Rectal smooth muscle tissue (tissue), 1 donor: Measurements from ENCODE around the gene GPR12.
"Not testable (repeated sequence)": the region's sequence is repeated elsewhere in the genome, so short reads cannot be mapped to it uniquely, and the experiment has no call there.

Experiments used
- H3K27ac ChIP-seq: one replicate; pipeline ENCODE4 v1.7.0; 2013; ENCODE audit warnings: low read depth, low read length, inconsistent platforms
- H3K27me3 ChIP-seq: one replicate; pipeline ENCODE4 v1.7.0; 2013; ENCODE audit warnings: low read length; ENCODE audit not compliant: control insufficient read depth, insufficient read depth
- H3K36me3 ChIP-seq: one replicate; pipeline ENCODE4 v1.7.0; 2013; ENCODE audit warnings: low read length; ENCODE audit not compliant: control insufficient read depth, insufficient read depth
- H3K4me1 ChIP-seq: one replicate; pipeline ENCODE4 v1.7.0; 2013; ENCODE audit warnings: low read length; ENCODE audit not compliant: control insufficient read depth, insufficient read depth
- H3K4me3 ChIP-seq: one replicate; pipeline ENCODE4 v1.7.0; 2013; ENCODE audit warnings: low read length
- H3K9ac ChIP-seq: one replicate; pipeline ENCODE4 v1.7.0; 2013; ENCODE audit warnings: low read length

Gene GPR12

DNA sequence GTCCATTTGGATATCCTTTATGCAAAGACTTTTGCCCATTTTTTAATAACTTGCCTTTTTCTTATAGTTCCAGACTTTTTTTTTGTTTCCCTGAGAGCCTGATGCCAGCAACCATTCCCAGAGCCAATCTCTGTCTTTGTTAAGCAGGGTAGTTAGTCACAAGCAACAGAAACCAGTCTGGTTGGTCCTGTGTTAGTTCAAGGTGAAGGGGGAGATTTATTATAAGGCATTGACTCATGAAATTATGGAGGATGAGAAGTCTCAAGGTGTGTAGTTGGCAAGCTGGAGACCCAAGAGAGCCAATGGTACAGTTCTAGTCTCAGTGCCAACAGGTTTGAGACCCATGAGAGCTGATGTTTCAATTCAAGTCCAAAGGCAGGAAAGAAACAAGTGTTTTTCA is 33.0 kb downstream of the GPR12 start:
- no peak overlapping the region for H3K9ac ChIP-seq
- H3K27me3 ChIP-seq, result no peaks in the 10 kb centered on the region
- H3K27ac ChIP-seq, result no peak overlapping the region
- no peaks in the 10 kb centered on the region for H3K4me1 ChIP-seq
- no peaks in the 10 kb centered on the region for H3K36me3 ChIP-seq
- no peak overlapping the region for H3K4me3 ChIP-seq

DNA sequence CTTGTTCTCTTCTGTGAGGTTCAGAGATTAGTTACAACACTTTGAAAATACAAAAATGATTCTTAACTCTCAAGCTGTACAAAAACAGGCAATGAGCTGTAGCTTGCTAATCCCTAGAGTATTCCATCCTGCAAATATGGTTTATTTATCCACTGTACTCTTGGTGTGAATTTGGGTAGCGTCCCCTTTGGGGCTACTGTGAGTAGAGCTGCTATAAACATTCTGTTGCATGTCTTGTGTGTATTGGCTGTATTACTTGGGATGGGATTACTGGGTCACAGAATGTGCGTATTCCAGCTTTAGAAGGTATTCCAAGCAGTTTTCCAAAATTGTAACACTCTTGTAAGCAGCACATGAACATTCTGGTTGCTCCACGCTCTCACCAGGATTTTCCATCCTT is 33.5 kb downstream of the GPR12 start:
- no peaks in the 10 kb centered on the region for H3K4me1 ChIP-seq
- no peaks in the 10 kb centered on the region for H3K36me3 ChIP-seq
- no peak overlapping the region for H3K4me3 ChIP-seq
- H3K27ac ChIP-seq, result no peak overlapping the region
- no peaks in the 10 kb centered on the region for H3K27me3 ChIP-seq
- H3K9ac ChIP-seq, result no peak overlapping the region

DNA sequence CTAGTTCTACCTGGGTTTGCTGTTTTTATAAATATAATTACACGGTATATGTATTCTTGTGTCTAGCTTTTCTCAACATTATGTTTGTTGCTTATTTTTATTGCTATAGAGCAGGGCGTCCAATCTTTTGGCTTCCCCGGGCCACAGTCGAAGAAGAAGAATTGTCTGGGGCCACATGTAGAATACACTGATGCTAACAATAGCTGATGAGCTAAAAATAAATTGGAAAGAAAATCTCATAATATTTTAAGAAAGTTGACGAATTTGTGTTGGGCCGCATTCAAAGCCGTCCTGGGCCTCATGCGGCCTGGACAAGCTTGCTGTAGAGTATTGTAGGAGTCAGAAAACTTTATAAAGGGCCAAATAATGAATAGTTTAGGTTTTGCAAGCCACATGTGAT is 33.9 kb downstream of the GPR12 start:
- Histone ChIP-seq H3K27me3 (no peaks in the 10 kb centered on the region), H3K9ac (no peak overlapping the region), H3K36me3 (no peaks in the 10 kb centered on the region), H3K27ac (no peak overlapping the region), H3K4me1 (no peaks in the 10 kb centered on the region), H3K4me3 (no peak overlapping the region)

DNA sequence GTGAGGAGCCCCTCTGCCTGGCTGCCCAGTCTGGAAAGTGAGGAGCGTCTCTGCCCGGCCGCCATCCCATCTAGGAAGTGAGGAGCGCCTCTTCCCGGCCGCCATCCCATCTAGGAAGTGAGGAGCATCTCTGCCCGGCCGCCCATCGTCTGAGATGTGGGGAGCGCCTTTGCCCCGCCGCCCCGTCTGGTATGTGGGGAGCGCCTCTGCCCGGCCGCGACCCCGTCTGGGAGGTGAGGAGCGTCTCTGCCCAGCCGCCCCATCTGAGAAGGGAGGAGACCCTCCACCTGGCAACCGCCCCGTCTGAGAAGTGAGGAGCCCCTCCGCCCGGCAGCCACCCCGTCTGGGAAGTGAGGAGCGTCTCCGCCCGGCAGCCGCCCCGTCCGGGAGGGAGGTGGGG is 37.0 kb downstream of the GPR12 start:
- not testable (repeated sequence) for H3K4me3 ChIP-seq, H3K36me3 ChIP-seq, H3K27ac ChIP-seq

DNA sequence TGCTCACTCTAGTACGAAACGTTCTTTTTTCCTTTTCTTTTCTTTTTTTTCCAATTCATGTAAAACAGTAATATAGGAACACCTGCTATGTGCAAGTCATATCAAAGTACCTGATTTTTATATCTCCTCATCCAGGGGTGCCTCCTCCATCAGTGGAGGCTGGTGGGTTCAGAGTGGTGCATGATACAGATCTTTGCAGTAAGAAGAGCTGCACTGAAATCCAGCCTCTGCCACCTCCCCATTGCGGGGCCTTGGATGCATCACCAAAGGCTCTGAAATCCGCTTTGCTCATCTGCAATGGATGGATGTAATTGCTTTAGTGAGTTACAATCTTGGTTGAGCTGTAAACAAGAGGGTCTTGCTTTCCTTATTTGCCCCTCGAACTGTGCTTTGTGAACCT is 38.3 kb downstream of the GPR12 start:
- H3K4me3 ChIP-seq, result no peak overlapping the region
- H3K27me3 ChIP-seq, result no peaks in the 10 kb centered on the region
- no peaks in the 10 kb centered on the region for H3K36me3 ChIP-seq
- H3K9ac ChIP-seq, result no peak overlapping the region
- no peaks in the 10 kb centered on the region for H3K4me1 ChIP-seq
- H3K27ac ChIP-seq, result no peak overlapping the region

More for the DNA sequence above, 37.0 kb downstream of the GPR12 start:
- H3K27me3 ChIP-seq, H3K4me1 ChIP-seq, H3K9ac ChIP-seq: not testable (repeated sequence)

DNA sequence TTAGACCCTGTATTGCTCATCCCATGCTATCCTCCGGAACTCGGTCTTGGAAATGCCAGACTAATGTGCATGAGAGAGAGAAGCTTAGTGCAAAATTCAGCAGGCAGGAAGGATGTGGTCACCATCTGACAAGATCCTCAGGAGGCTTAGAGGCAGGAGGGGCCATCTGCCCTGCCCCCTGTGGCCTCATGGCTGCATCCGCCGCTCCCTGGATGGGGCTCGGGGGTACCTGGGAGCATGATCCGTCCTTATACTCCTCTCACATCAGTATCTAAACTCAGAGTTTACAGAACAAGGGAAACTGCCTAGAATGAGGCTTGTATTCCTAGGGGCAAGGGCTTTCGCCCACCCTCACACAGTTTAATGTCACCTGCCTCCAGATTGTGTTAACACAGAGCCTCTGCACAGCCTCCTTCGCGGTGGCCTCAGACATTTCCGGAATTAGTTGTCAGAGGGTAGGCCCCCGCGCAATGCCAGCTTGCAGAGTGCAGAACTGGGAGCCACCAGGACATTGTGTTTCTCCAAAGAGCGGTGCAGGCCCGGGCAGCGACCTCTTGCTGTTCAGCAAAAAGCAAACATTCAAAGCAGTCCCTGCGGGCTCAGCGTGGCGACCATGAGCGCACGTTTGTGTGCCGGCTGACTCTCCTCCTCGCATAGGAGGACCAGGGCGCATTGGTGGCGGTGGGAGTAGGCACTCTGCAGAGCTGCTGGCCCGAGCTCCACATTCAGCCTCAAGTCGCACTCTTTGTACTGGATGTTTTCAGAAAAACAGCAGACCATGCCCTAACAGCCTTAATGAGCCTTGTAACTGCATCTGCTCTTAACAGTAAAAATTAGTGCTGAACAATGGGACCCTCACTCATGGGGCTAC is 39.1 kb downstream of the GPR12 start:
- H3K4me1 ChIP-seq, result no peaks in the 10 kb centered on the region

DNA sequence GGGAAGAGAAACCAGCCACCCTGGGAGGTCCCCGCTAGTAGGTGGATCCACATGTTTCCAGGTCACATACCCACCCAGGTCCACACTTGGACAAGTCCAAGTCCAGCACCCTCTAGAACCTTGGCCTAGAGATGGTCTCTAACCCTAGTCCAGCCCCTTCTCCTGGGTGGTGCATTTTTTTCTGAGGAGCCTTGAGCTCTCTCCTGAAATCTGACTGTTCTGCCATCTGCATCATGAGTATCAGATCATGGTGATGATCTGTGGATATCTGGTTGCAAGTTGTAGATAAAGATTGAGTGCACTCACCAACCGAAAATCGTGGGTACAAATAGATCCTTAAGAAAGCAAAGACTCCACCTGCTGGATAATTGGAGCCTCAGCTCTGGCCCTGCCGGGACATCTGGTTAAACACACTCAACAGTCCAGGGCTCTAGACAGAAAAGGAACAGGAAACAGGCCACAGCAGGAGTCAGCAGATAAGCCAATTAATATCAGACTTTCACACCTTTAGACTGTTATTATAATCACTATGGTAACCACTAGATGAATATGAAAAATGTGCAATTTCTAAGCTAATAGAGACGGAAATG is 41.1 kb downstream of the GPR12 start:
- Histone ChIP-seq H3K36me3 (no peaks in the 10 kb centered on the region), H3K4me1 (no peaks in the 10 kb centered on the region), H3K27ac (no peak overlapping the region), H3K27me3 (no peaks in the 10 kb centered on the region), H3K9ac (no peak overlapping the region), H3K4me3 (no peak overlapping the region)

More for the DNA sequence above, 39.1 kb downstream of the GPR12 start:
- Histone ChIP-seq H3K27me3 (no peaks in the 10 kb centered on the region), H3K9ac (no peak overlapping the region), H3K36me3 (no peaks in the 10 kb centered on the region), H3K27ac (no peak overlapping the region), H3K4me3 (no peak overlapping the region)

DNA sequence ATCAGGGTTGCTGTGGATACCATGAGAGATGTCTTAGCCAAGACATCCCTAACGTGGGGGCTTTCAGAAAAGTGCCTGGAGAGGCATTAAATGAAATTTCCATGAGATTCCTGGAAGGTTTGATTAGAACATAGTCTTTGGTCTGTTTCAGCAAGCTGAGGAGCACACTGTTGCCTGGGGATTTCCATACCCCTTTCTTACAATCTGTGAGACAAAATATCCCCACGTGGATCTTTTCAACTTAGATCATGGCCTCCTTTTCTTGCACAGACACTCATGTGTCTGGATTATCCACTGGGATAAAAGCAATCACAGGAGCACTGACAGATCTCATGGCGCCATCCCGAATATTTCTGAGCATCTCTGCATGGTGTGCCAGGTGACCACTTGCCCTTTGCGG is 41.7 kb downstream of the GPR12 start:
- H3K9ac ChIP-seq, result no peak overlapping the region
- H3K27me3 ChIP-seq, result no peaks in the 10 kb centered on the region
- H3K36me3 ChIP-seq, result no peaks in the 10 kb centered on the region
- no peaks in the 10 kb centered on the region for H3K4me1 ChIP-seq
- no peak overlapping the region for H3K27ac ChIP-seq
- H3K4me3 ChIP-seq, result no peak overlapping the region

DNA sequence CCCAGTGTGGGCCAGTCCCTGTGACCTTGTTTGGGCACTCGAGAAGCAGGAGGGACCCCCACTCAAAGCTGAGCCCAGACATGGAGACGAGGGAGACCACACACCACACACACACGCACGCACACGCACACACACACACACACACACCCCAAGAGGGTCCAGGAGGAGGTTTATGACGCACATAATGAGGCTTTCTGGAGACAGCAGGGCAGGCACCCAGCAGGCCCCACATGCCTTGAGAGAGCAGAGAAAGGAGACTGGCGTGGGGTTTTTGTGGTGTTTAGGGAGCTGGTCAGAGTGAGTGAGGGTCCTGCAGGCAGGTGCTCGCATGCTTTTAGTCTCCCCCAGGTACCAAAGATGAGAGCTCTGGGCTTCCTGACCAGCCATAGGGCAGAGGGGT is 42.4 kb downstream of the GPR12 start:
- Histone ChIP-seq H3K27ac (no peak overlapping the region), H3K4me1 (no peaks in the 10 kb centered on the region), H3K9ac (no peak overlapping the region), H3K36me3 (no peaks in the 10 kb centered on the region), H3K4me3 (no peak overlapping the region), H3K27me3 (no peaks in the 10 kb centered on the region)

DNA sequence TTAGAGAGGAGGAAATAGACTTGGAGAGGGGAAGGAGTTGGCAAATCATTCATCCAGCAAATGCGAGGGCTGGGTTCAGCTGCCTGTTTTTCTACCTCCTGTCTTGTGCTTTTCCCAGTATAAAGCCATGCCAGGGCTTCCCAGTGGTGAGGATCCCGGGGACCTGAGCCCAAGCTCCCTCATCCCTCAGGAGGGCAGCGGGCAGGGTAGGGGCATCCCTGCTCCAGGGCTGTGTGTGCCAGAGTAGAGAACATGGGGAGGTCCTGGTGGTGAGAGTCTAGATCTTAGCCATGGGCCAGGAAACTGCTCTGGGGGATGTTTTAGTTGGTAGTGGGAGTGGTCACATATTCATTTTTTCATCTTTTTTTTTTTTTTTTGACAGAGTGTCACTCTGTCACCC is 43.6 kb downstream of the GPR12 start:
- H3K4me1 ChIP-seq, result no peaks in the 10 kb centered on the region
- no peak overlapping the region for H3K4me3 ChIP-seq
- H3K9ac ChIP-seq, result no peak overlapping the region
- H3K27me3 ChIP-seq, result no peaks in the 10 kb centered on the region
- no peak overlapping the region for H3K27ac ChIP-seq
- H3K36me3 ChIP-seq, result no peaks in the 10 kb centered on the region

DNA sequence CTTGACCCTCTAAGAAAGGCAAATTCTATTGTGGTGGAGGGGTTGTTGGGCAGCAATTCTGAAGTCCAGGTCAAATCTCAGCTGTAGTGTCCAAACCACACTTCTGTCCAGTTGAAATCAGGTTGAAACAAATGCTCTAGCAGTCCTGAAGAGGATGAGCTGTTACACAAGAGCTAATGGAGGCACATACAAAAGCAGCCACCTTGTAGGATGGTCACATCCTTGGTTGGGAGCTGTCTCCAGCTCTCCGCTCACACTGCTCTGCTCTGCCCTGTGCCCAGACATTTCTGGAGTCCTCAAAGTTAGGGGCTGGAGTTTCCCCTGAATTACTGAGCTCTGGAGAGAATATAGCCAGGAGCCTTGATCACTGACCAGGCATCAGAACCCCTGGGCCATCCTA is 47.2 kb downstream of the GPR12 start:
- H3K9ac ChIP-seq, result no peak overlapping the region
- H3K36me3 ChIP-seq, result no peaks in the 10 kb centered on the region
- H3K4me3 ChIP-seq, result no peak overlapping the region
- no peaks in the 10 kb centered on the region for H3K27me3 ChIP-seq
- H3K27ac ChIP-seq, result no peak overlapping the region
- H3K4me1 ChIP-seq, result no peaks in the 10 kb centered on the region

DNA sequence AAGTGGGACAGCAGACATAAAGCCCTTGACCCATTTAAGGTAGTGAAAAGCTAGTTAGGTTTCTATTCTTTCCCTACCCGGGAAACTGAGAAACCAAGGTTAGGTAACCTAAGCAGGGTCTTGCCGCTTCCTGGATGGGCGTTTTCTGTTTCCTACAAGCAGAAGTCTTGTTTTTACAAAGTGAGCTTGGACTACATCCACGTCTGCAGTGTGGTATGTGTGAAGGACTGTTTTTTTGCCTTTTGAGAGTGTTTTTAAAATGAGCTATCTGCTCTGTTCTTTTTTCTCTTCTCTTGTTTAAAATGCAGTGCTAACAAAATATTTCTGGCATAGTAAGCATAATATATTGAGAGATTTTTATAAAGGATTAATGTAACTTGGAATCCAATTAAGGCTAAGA is 49.4 kb downstream of the GPR12 start:
- Histone ChIP-seq H3K9ac (no peak overlapping the region), H3K27me3 (no peaks in the 10 kb centered on the region), H3K4me3 (no peak overlapping the region), H3K27ac (no peak overlapping the region), H3K36me3 (no peaks in the 10 kb centered on the region), H3K4me1 (no peaks in the 10 kb centered on the region)

DNA sequence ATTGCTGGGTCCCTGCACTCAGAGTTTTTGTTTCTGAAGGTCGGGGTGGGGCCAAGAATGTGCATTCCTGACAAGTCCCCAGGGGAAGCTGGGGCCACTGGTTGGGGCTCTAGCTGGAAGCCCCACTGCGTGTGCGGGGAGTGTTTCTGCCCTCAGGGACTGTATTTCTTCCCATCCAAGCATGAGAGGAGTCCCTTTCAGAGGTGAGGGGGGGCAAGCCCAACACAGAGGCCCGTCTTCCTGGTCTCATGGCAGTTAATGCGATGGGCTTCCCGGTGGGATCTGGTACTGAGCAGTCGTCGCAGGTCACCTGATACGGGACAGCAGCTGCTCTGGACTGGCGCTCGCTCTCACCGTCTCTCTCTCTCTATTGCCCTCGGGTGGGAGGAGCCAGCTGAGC is 50.4 kb downstream of the GPR12 start:
- no peak overlapping the region for H3K27ac ChIP-seq
- no peaks in the 10 kb centered on the region for H3K36me3 ChIP-seq
- H3K4me1 ChIP-seq, result no peaks in the 10 kb centered on the region

More for the DNA sequence above, 50.4 kb downstream of the GPR12 start:
- no peak overlapping the region for H3K4me3 ChIP-seq
- H3K27me3 ChIP-seq, result no peaks in the 10 kb centered on the region
- H3K9ac ChIP-seq, result no peak overlapping the region
